G401.6 (cell line): ENCODE measurements around the gene MALT1.
"Not testable (repeated sequence)": the region's sequence is repeated elsewhere in the genome, so short reads cannot be mapped to it uniquely, and the experiment has no call there.

ENCODE experiments used
- FAIRE-seq: peaks from 2 replicates; lab custom pipeline; 2012; peaks lifted over from hg19 to GRCh38; lab: Jason Lieb, UNC

MALT1 gene, protein sequence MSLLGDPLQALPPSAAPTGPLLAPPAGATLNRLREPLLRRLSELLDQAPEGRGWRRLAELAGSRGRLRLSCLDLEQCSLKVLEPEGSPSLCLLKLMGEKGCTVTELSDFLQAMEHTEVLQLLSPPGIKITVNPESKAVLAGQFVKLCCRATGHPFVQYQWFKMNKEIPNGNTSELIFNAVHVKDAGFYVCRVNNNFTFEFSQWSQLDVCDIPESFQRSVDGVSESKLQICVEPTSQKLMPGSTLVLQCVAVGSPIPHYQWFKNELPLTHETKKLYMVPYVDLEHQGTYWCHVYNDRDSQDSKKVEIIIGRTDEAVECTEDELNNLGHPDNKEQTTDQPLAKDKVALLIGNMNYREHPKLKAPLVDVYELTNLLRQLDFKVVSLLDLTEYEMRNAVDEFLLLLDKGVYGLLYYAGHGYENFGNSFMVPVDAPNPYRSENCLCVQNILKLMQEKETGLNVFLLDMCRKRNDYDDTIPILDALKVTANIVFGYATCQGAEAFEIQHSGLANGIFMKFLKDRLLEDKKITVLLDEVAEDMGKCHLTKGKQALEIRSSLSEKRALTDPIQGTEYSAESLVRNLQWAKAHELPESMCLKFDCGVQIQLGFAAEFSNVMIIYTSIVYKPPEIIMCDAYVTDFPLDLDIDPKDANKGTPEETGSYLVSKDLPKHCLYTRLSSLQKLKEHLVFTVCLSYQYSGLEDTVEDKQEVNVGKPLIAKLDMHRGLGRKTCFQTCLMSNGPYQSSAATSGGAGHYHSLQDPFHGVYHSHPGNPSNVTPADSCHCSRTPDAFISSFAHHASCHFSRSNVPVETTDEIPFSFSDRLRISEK

DNA sequence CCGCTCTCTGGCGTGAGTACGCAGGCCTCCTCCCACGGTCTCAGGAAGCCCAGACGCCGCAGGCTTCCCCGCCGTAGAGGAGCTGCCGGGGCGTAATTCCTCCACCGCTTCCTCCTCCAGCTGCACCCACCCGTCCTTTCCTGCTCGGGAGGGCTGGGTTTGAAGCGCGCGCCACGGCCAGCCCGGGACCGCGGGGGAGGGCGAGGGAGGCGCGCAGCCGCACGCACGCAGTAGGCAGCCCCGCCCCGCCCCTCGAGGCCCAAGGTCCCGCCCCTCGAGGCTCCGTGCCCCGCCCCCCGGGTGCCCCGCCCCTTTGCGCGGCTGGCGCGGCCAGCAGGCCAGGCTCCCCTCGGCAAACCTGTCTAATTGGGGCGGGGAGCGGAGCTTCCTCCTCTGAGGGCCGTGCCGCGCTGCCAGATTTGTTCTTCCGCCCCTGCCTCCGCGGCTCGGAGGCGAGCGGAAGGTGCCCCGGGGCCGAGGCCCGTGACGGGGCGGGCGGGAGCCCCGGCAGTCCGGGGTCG is at the start of gene MALT1:
MALT1 (plus strand) TSS at position 355 of the 521 bp plus-strand sequence. CDS start 179 bp downstream, outside the sequence.
- no peak for FAIRE-seq

GRCh38 chr18:58624011-58624410 is 47.3 kb upstream of the MALT1 start:
- no peak for FAIRE-seq

DNA sequence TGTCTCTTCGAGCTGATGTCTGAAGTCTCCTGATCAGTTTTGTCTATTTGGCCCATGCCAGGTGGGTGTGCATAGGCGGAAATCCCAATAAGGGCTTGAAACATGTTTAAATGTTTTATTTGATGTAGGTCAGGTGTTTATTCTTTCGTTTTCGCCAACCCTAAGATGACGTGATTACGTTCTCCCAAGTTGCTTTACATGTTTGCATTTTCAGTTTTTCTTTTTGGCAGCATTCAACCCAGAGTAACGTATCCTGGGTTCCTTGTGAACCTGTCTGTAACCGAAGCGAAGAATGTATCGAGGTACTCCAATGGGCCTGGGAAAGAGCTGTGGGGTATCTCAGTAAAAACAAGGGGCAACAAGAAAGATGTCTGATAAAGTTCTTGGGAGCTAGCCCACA is 45.4 kb upstream of the MALT1 start:
- no peak for FAIRE-seq

DNA sequence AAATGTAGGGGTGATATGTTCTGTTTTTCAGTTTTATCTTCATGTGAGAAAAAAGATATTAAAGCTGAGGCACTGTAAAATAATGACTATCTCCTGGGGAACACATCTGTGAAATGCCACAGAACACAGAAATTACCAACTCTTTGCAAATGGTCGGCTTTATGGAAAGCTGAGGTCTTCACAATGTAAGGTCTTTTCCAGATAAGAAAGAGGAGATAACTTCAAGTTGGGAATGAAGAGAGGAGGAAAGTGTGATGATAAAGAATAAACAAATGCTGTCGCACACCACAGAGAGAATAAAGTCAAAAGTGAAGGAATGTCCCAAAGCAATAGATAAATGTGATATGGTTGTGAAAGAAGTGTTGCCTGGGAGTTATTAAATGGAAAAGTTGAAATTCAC is 41.2 kb upstream of the MALT1 start:
- no peak for FAIRE-seq

DNA sequence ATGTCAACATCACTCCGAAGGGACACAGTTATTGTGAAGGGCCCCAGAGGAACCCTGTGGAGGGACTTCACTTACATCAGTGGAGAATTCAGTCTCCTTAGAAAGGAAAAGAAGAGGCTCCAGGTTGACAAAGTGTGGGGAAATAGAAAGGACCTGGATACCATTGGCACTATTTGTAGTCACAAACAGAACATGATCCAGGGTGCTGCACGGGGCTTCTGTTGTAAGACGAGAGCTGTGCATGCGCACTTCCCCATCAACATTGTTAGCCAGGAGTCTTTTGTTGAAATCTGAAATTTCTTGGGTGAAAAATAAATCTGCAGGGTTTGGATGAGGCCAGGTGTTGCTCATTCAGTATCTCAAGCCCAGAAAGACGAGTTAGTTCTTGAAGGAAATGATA is 40.0 kb upstream of the MALT1 start:
- no peak for FAIRE-seq

DNA sequence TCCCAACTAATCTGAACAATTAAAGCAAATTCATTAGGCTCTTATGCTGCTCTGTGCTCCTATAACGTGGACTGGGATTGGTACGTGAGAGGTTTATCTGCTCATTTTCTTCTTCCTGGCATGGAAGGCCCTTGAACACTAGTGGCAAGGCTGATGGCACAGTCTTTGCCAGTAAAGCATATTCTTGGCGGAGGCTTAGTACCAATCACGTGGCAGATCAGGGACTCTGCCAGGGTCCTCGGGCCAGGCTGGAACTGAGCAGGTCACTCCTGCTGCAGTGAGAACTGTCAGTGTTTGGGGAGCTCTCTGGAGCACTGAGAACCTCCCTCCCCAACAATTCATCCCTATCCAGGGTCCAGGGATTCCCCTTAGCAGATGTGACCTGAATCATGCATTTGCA is 38.7 kb upstream of the MALT1 start:
- FAIRE-seq = no peak

GRCh38 chr18:58633874-58634273 is 37.4 kb upstream of the MALT1 start:
- FAIRE-seq = no peak

- no peak for FAIRE-seq
These were observed 35.4 kb upstream of the MALT1 start for GRCh38 chr18:58635891-58636290.

DNA sequence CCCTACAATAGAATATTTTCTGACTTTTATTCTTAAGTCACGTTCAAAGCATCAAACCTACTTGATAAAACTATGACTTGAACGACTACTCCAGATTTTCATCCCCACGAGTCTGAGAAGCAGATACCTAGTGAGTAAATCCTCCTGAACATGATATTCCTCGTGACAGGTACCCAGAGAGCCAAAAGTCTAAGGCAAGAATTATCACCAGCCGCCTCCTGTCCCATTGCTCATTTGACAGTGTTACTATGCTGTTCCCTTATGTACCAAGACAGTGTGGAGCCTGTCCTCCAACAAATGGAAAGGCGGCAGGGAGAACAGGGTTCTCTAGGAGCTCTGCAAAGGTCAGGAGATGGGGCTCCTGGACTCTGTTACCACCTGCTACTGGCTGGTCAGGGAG is 34.1 kb upstream of the MALT1 start:
- FAIRE-seq = no peak

GRCh38 chr18:58637946-58638345 is 33.3 kb upstream of the MALT1 start:
- no peak for FAIRE-seq

DNA sequence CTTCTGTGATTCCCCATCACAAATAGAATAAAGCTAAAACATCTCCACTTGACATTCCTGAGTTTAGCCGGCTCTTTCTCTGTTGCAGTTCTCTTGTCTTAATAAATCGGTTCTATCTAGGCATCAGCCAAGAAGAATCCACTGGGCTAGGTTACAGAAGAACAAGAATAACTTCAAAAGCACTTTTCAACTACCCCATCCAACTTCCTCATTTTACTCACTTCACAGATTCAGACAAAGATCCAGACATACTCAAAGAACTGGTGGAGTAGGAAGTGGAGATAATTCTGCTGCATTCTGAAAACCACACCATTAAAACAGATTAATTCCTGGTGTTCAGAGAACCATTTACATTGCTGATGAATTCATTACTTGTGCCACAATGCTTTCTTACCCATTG is 32.8 kb upstream of the MALT1 start:
- FAIRE-seq = no peak

GRCh38 chr18:58639237-58639636 is 32.0 kb upstream of the MALT1 start:
- FAIRE-seq = no peak

GRCh38 chr18:58639751-58640427 is 31.4 kb upstream of the MALT1 start:
- FAIRE-seq = no peak

DNA sequence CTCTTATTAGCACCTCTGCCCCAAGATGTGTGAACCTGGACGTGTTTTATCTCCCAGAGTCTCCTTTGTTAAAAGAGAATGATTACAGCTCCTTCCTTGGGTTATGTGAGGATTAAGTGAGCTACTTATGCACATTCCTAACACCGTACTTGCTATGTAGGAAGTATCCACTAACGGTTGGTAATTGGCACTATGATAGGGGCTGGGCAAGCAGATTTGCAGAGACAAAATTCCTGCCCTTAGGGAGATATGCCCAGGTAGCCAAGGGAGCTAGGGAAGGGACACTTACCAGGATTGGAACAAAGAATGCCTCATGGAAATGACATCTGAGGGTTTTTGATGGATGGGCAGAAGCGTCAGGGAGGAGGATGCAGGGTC is 30.8 kb upstream of the MALT1 start:
- no peak for FAIRE-seq

DNA sequence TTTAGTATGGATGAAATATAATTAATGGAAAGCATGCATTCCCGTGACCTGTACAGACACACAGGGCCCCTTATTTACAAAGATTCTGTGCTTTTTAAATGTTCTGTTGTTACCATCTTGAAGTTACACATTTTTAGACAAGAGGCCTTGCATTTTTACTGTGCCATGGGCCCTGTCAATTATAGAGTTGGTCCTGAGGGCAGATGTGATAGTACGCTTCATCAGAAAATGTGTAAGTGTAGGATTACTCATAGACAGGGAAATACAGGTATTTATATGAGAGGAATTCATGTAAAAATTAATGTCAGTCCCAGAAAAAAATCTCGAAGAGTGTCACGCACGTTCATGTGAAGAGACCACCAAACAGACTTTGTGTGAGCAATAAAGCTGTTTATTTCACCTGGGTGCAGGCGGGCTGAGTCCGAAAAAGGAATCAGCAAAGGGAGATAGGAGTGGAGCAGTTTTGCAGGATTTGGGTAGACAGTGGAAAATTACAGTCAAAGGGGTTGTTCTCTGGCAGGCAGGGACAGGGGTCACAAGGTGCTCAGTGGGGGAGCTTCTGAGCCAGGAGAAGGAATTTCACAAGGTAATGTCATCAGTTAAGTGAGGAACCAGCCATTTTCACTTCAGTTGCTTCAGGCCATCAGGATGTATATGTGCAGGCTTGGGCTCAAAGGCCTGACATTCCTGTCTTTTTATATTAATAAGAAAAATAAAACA is 30.2 kb upstream of the MALT1 start:
- no peak for FAIRE-seq

- not testable (repeated sequence) for FAIRE-seq
These were observed 27.7 kb upstream of the MALT1 start for GRCh38 chr18:58643557-58643956.

GRCh38 chr18:58645398-58645797 is 25.9 kb upstream of the MALT1 start:
- no peak for FAIRE-seq

- FAIRE-seq = no peak
These were observed 24.9 kb upstream of the MALT1 start for GRCh38 chr18:58646334-58646862.

DNA sequence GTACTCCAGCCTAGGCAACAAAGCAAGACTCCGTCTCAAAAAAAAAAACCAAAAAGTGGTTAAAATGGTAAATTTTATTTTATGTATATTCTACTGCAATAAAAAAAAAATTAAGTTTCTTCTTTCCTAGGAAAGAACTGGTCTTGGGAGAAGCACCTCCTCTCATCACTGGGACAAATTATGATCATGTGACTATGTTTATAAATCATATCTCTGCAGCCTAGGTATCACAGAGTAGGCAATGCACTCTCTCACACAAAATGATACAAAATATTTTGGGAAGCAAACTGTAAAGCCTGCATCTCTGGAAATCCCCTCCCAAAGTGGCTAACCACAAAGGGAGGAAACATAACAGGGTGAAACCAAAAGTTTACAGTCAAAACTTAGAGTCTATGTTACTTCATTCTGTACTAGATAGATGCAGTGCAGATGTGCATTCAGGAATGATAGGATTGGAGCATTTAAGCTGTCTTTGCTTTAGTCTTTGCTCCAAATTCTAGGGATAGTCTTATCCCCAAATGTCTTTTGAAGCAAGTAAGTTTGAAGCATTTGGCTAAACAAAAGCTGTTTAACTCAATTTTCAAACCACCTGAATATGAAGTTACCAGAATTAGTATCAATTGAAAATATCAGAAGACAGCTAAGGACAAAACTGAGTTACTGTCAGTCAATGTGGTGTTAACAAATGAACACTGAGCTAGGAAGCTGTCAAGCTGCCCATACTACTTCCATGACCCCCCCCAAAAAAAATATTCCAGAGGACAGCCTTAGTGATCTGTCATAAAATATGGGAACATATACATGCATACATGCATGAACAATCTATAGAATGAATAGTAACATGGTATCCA is 21.1 kb upstream of the MALT1 start:
- no peak for FAIRE-seq

DNA sequence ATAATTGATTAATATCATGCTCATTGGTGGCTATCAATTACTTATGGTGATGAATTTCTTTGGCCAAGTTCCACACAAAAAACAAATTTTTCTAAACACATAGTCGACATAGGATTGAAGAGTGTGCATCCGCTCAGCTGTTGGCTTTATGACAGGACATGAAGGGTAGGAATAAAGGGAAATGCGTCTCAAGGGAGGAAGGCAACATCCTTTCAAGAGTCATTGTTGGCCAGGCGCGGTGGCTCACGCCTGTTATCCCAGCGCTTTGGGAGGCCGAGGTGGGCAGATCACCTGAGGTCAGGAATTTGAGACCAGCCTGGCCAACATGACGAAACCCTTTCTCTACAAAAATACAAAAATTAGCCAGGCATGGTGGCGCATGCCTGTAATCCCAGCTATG is 20.4 kb upstream of the MALT1 start:
- FAIRE-seq = not testable (repeated sequence)
